Cerebellar nuclear complex (tissue), 1 donor: ENCODE results near the gene WDFY2.
"Not testable (repeated sequence)": the region's sequence is repeated elsewhere in the genome, so short reads cannot be mapped to it uniquely, and the experiment has no call there.

Experiments used
- DNase-seq, 2 experiments: peaks; one replicate each; lab custom pipeline; 2025; lab: John Stamatoyannopoulos, UW

WDFY2 gene

GRCh38 chr13:51666839-51667238 is 82.6 kb downstream of the WDFY2 start:
- DNase-seq: no peak

- DNase-seq: no peak
Measured at GRCh38 chr13:51668580-51669195, 84.4 kb downstream of the WDFY2 start.

- no peak for DNase-seq
Measured at GRCh38 chr13:51673165-51673564, 88.9 kb downstream of the WDFY2 start.

- DNase-seq: no peak
Measured at GRCh38 chr13:51674276-51674675, 90.0 kb downstream of the WDFY2 start.

- no peak for DNase-seq
Measured at GRCh38 chr13:51675385-51675784, 91.1 kb downstream of the WDFY2 start.

GRCh38 chr13:51675877-51676276 is 91.6 kb downstream of the WDFY2 start:
- no peak for DNase-seq

- DNase-seq: no peak
Measured at GRCh38 chr13:51676739-51677138, 92.5 kb downstream of the WDFY2 start.

- no peak for DNase-seq
Measured at GRCh38 chr13:51678420-51678819, 94.2 kb downstream of the WDFY2 start.

GRCh38 chr13:51679616-51680015 is 95.4 kb downstream of the WDFY2 start:
- no peak for DNase-seq

GRCh38 chr13:51681037-51681678 is 96.9 kb downstream of the WDFY2 start:
- DNase-seq: no peak

GRCh38 chr13:51682686-51683085 is 98.4 kb downstream of the WDFY2 start:
- DNase-seq: no peak

- DNase-seq: no peak
Measured at GRCh38 chr13:51683597-51683996, 99.3 kb downstream of the WDFY2 start.

GRCh38 chr13:51684076-51684475 is 99.8 kb downstream of the WDFY2 start:
- DNase-seq: no peak

GRCh38 chr13:51687947-51688714 is 103.9 kb downstream of the WDFY2 start:
- no peak for DNase-seq

- no peak for DNase-seq
Measured at GRCh38 chr13:51688937-51689662, 104.8 kb downstream of the WDFY2 start.

- DNase-seq: no peak
Measured at GRCh38 chr13:51689663-51689996, 105.4 kb downstream of the WDFY2 start.

- not testable (repeated sequence) for DNase-seq
Measured at GRCh38 chr13:51695677-51696076, 111.4 kb downstream of the WDFY2 start.

- DNase-seq: no peak
Measured at GRCh38 chr13:51697181-51697580, 112.9 kb downstream of the WDFY2 start.

GRCh38 chr13:51697855-51698254 is 113.6 kb downstream of the WDFY2 start:
- DNase-seq: no peak

- no peak for DNase-seq
Measured at GRCh38 chr13:51698352-51698751, 114.1 kb downstream of the WDFY2 start.

GRCh38 chr13:51704399-51705313 is 120.4 kb downstream of the WDFY2 start:
- DNase-seq: no peak

GRCh38 chr13:51707461-51707860 is 123.2 kb downstream of the WDFY2 start:
- DNase-seq: no peak
